ENCODE results near the gene RNF114.
A peak's percentile ranks its signal among the peaks of the same experiment; 100 is the strongest.

Gene RNF114

GRCh38 chr20:49937027-49937929 is 1.1 kb downstream of the RNF114 start:
- H3K4me3 ChIP-seq (ENCODE audit: low read length), result peak overlapping the region; percentile 89
- no peaks in the 10 kb centered on the region for H3K9me3 ChIP-seq (ENCODE audit: control insufficient read depth, insufficient read depth, low read length)
- peaks cover 61% of the 10 kb centered on the region for H3K79me2 ChIP-seq (ENCODE audit: control insufficient read depth, low read length)
- H3K27me3 ChIP-seq (ENCODE audit: control insufficient read depth, low read length), result no peaks in the 10 kb centered on the region
- H3K4me2 ChIP-seq (ENCODE audit: low read length), result peak overlapping the region; percentile 91
- H3F3A ChIP-seq (ENCODE audit: control insufficient read depth, insufficient read depth), result peaks cover 14% of the 10 kb centered on the region
- no peak for TF ChIP-seq CTCF (IDR thresholded peaks at IDR 0.05; ENCODE audit: low read depth, low read length, poor library complexity, severe bottlenecking)
- no peak for TF ChIP-seq EZH2phosphoT487 (IDR thresholded peaks at IDR 0.05; ENCODE audit: borderline replicate concordance, low read length)
- H3K36me3 ChIP-seq (ENCODE audit: control insufficient read depth, low read length), result peaks cover 36% of the 10 kb centered on the region
- H4K20me1 ChIP-seq (ENCODE audit: control insufficient read depth, insufficient read depth, low read depth, low read length), result peaks cover 7% of the 10 kb centered on the region; the same call in 1 of the 2 replicates
- peak overlapping the region; percentile 28 for H3K27ac ChIP-seq (ENCODE audit: low read depth, low read length)
- peaks cover 36% of the 10 kb centered on the region for H3K4me1 ChIP-seq (ENCODE audit: control insufficient read depth, low read length)
- H3K9me2 ChIP-seq (replicated peaks; ENCODE audit: control insufficient read depth, low read length), result no peaks in the 10 kb centered on the region

GRCh38 chr20:49938173-49939163 is 2.3 kb downstream of the RNF114 start:
- no peaks in the 10 kb centered on the region for H3K27me3 ChIP-seq (ENCODE audit: control insufficient read depth, low read length)
- peaks cover 36% of the 10 kb centered on the region for H3K4me1 ChIP-seq (ENCODE audit: control insufficient read depth, low read length)
- H3K79me2 ChIP-seq (ENCODE audit: control insufficient read depth, low read length), result peaks cover 71% of the 10 kb centered on the region
- no peak for TF ChIP-seq CTCF (IDR thresholded peaks at IDR 0.05; ENCODE audit: low read depth, low read length, poor library complexity, severe bottlenecking)
- no peak for TF ChIP-seq EZH2phosphoT487 (IDR thresholded peaks at IDR 0.05; ENCODE audit: borderline replicate concordance, low read length)
- H3K9me2 ChIP-seq (replicated peaks; ENCODE audit: control insufficient read depth, low read length), result no peaks in the 10 kb centered on the region
- peak overlapping the region; percentile 91 for H3K4me2 ChIP-seq (ENCODE audit: low read length)
- H4K20me1 ChIP-seq (ENCODE audit: control insufficient read depth, insufficient read depth, low read depth, low read length), result peaks cover 7% of the 10 kb centered on the region; the same call in 1 of the 2 replicates
- peaks cover 14% of the 10 kb centered on the region for H3F3A ChIP-seq (ENCODE audit: control insufficient read depth, insufficient read depth)
- no peak overlapping the region for H3K27ac ChIP-seq (ENCODE audit: low read depth, low read length)
- peaks cover 46% of the 10 kb centered on the region for H3K36me3 ChIP-seq (ENCODE audit: control insufficient read depth, low read length)
- no peaks in the 10 kb centered on the region for H3K9me3 ChIP-seq (ENCODE audit: control insufficient read depth, insufficient read depth, low read length)
- H3K4me3 ChIP-seq (ENCODE audit: low read length), result peak overlapping the region; percentile 89

GRCh38 chr20:49941456-49941855 is 5.3 kb downstream of the RNF114 start:
- Histone ChIP-seq H3K27me3 (ENCODE audit: control insufficient read depth, low read length) (no peaks in the 10 kb centered on the region), H3K4me1 (ENCODE audit: control insufficient read depth, low read length) (peaks cover 23% of the 10 kb centered on the region), H3K9me2 (replicated peaks; ENCODE audit: control insufficient read depth, low read length) (no peaks in the 10 kb centered on the region), H3K9me3 (ENCODE audit: control insufficient read depth, insufficient read depth, low read length) (no peaks in the 10 kb centered on the region), H3K79me2 (ENCODE audit: control insufficient read depth, low read length) (peaks cover 74% of the 10 kb centered on the region), H3K4me2 (ENCODE audit: low read length) (no peak overlapping the region), H3K36me3 (ENCODE audit: control insufficient read depth, low read length) (peaks cover 68% of the 10 kb centered on the region), H3K27ac (ENCODE audit: low read depth, low read length) (no peak overlapping the region), H4K20me1 (ENCODE audit: control insufficient read depth, insufficient read depth, low read depth, low read length) (peaks cover 7% of the 10 kb centered on the region; the same call in 1 of the 2 replicates), H3K4me3 (ENCODE audit: low read length) (no peak overlapping the region), H3F3A (ENCODE audit: control insufficient read depth, insufficient read depth) (no peaks in the 10 kb centered on the region)
- no peak for TF ChIP-seq CTCF (IDR thresholded peaks at IDR 0.05; ENCODE audit: low read depth, low read length, poor library complexity, severe bottlenecking)
- no peak for TF ChIP-seq EZH2phosphoT487 (IDR thresholded peaks at IDR 0.05; ENCODE audit: borderline replicate concordance, low read length)

Data from DOHH2 (cell line).